ENCODE results near the gene DSCAM.

GRCh38 chr21:40052276-40052675, 794.7 kb downstream of the DSCAM start:
- TF ChIP-seq CTCF (IDR thresholded peaks at IDR 0.05 in 8 of 11, conservative IDR thresholded peaks at IDR 0.05 in 3 of 11) (no peak), POLR2AphosphoS5 (IDR thresholded peaks at IDR 0.05) (no peak)

Data from spleen (tissue), 7 donors.